Activated CD8-positive, alpha-beta T cell treated with anti-CD3 and anti-CD28 coated beads for 36 hours (primary cell): ENCODE data around the gene TMSB4X. TPM values are rescaled to one million over a fixed set of nuclear protein-coding genes. Genes with fewer than 3 reads are reported as not detected.

Source experiments
- ATAC-seq: fragments of 200-7000 bp; cut with Tn5 transposase; one replicate; pipeline ENCODE4 v1.10.0; 2021; ENCODE audit warnings: mild to moderate bottlenecking, moderate library complexity
- CTCF ChIA-PET: fragments of 350-600 bp; sonication (Branson Sonifier 250); formaldehyde crosslinking; loops from one replicate; lab custom pipeline; 2021; ENCODE audit warnings: antibody characterized with exemption; lab: Charles Lee
- POLR2A ChIA-PET: fragments of 350-600 bp; sonication (Branson Sonifier 250); formaldehyde crosslinking; loops from one replicate; lab custom pipeline; 2021; ENCODE audit warnings: antibody characterized with exemption; lab: Charles Lee
- DNase-seq: peaks from one replicate; pipeline ENCODE4 v3.0.0-alpha.2; 2020
- H3K27ac Mint-ChIP-seq: one replicate; pipeline ENCODE4 v1.8.0; 2021; ENCODE audit warnings: mild to moderate bottlenecking, mixed read lengths
- H3K27me3 Mint-ChIP-seq: one replicate; pipeline ENCODE4 v1.8.0; 2021; ENCODE audit warnings: mixed read lengths
- H3K36me3 Mint-ChIP-seq: one replicate; pipeline ENCODE4 v1.8.0; 2021; ENCODE audit warnings: low read depth, mixed read lengths
- H3K4me1 Mint-ChIP-seq: one replicate; pipeline ENCODE4 v1.8.0; 2021; ENCODE audit warnings: low read depth, mixed read lengths
- H3K4me3 Mint-ChIP-seq: one replicate; pipeline ENCODE4 v1.8.0; 2021; ENCODE audit warnings: mild to moderate bottlenecking, moderate library complexity, mixed read lengths
- H3K9me3 Mint-ChIP-seq: one replicate; pipeline ENCODE4 v1.8.0; 2021; ENCODE audit warnings: mixed read lengths
- CTCF ChIP-seq: fragments of 200-600 bp; IDR thresholded peaks from one replicate; pipeline ENCODE4 v1.8.0; 2022; ENCODE audit warnings: antibody characterized with exemption, mild to moderate bottlenecking
- intact Hi-C: fragments of 100-400 bp; cut with micrococcal nuclease; formaldehyde crosslinking; loops from one replicate; pipeline ENCODE4 v1.10.0; 2022
- total RNA-seq, 2 experiments: library from RNA; stranded (reverse); gene quantifications; one replicate each; pipeline ENCODE4 v1.2.3, GENCODE V29; 2021

Gene TMSB4X
- total RNA-seq, 2 experiments from 2014 or later: 5,169 to 5,393 TPM

GRCh38 chrX:12997906-12998687 lies 23.2 kb downstream of the TMSB4X start:
- Mint-ChIP-seq H3K4me1 (peaks cover 56% of the 10 kb centered on the region), H3K9me3 (no peaks in the 10 kb centered on the region), H3K27ac (peak overlapping the region; percentile 96), H3K36me3 (peaks cover 2% of the 10 kb centered on the region), H3K27me3 (no peaks in the 10 kb centered on the region), H3K4me3 (peak overlapping the region; percentile 59)
- DNase-seq (no peak), ATAC-seq (no peak)
- ChIA-PET POLR2A (interaction anchor here (0.9 to 9.5 kb wide), 5 partner anchors 15 to 93 kb away, joined by 3 to 127 read pairs (median 7); partner anchors contain the start of gene TMSB4X), CTCF (interaction anchor here (0.6 to 2.4 kb wide), 3 partner anchors 51 to 83 kb away, joined by 3 to 9 read pairs (median 3); no protein-coding TSS in a partner anchor)
- intact Hi-C loops: loop anchor here (2.0 kb wide), 1 partner anchor 13 kb away; no protein-coding TSS in a partner anchor
- no peak for TF ChIP-seq CTCF

- H3K27ac Mint-ChIP-seq: peak overlapping the region; percentile 96
- ATAC-seq: peak; percentile 67
- H3K27me3 Mint-ChIP-seq: no peaks in the 10 kb centered on the region
- H3K4me1 Mint-ChIP-seq: peaks cover 57% of the 10 kb centered on the region
- peaks cover 2% of the 10 kb centered on the region for H3K36me3 Mint-ChIP-seq
- peak overlapping the region; percentile 74 for H3K4me3 Mint-ChIP-seq
- no peaks in the 10 kb centered on the region for H3K9me3 Mint-ChIP-seq
- intact Hi-C loops: loop anchor here (2.0 kb wide), 1 partner anchor 15 kb away; no protein-coding TSS in a partner anchor
- ChIA-PET POLR2A (interaction anchor here (0.9 to 9.5 kb wide), 9 partner anchors 14 to 92 kb away, joined by 3 to 127 read pairs (median 6); partner anchors contain the start of gene TMSB4X), CTCF (interaction anchor here (1.0 to 2.4 kb wide), 5 partner anchors 19 to 92 kb away, joined by 3 to 9 read pairs (median 3); no protein-coding TSS in a partner anchor)
- no peak for TF ChIP-seq CTCF
- peak; percentile 77 for DNase-seq
These were observed 24.5 kb downstream of the TMSB4X start for GRCh38 chrX:12999422-12999821.

- ChIA-PET POLR2A (interaction anchor here (0.9 to 9.5 kb wide), 9 partner anchors 13 to 94 kb away, joined by 3 to 127 read pairs (median 7); partner anchors contain the start of gene TMSB4X), CTCF (interaction anchor here (0.9 to 2.4 kb wide), 4 partner anchors 27 to 54 kb away, joined by 3 to 9 read pairs (median 3); no protein-coding TSS in a partner anchor)
- H3K9me3 Mint-ChIP-seq: no peaks in the 10 kb centered on the region
- peaks cover 2% of the 10 kb centered on the region for H3K36me3 Mint-ChIP-seq
- DNase-seq (peak; percentile 67), ATAC-seq (peak; percentile 46)
- H3K27ac Mint-ChIP-seq: peak overlapping the region; percentile 96
- H3K4me1 Mint-ChIP-seq: peaks cover 65% of the 10 kb centered on the region
- TF ChIP-seq CTCF: no peak
- intact Hi-C loops: no loop called here
- H3K27me3 Mint-ChIP-seq: no peaks in the 10 kb centered on the region
- peak overlapping the region; percentile 74 for H3K4me3 Mint-ChIP-seq
These were observed 25.4 kb downstream of the TMSB4X start for GRCh38 chrX:13000301-13000811.

- POLR2A ChIA-PET: interaction anchor here (1.1 to 9.5 kb wide), 6 partner anchors 16 to 93 kb away, joined by 3 to 127 read pairs (median 10); partner anchors contain the start of gene TMSB4X
These were observed 26.2 kb downstream of the TMSB4X start for GRCh38 chrX:13001097-13001496.

More at GRCh38 chrX:13001097-13001496, 26.2 kb downstream of the TMSB4X start:
- H3K27me3 Mint-ChIP-seq: no peaks in the 10 kb centered on the region
- peaks cover 2% of the 10 kb centered on the region for H3K36me3 Mint-ChIP-seq
- no peaks in the 10 kb centered on the region for H3K9me3 Mint-ChIP-seq
- H3K27ac Mint-ChIP-seq: peak overlapping the region; percentile 96
- DNase-seq (no peak), ATAC-seq (no peak)
- peaks cover 66% of the 10 kb centered on the region for H3K4me1 Mint-ChIP-seq
- H3K4me3 Mint-ChIP-seq: peak overlapping the region; percentile 21
- TF ChIP-seq CTCF: no peak
- intact Hi-C loops: no loop called here
- CTCF ChIA-PET: interaction anchor here (0.9 to 2.8 kb wide), 2 partner anchors 30 to 55 kb away, joined by 3 to 13 read pairs; no protein-coding TSS in a partner anchor
